C4-2B (cell line): Measurements from ENCODE around the gene FLRT1.

Experiments
- H3K27ac ChIP-seq: fragments of 450-650 bp; 2 replicates; pipeline ENCODE4 v1.5.1; 2017
- CTCF ChIP-seq: fragments of 450-650 bp; conservative IDR thresholded peaks from 2 replicates; pipeline ENCODE4 v1.5.1; 2017; ENCODE audit warnings: mild to moderate bottlenecking
- ZFX ChIP-seq: fragments of 450-650 bp; IDR thresholded peaks from 2 replicates; pipeline ENCODE4 v1.6.1; 2017

The FLRT1 gene

GRCh38 chr11:64007160-64007628, 28.5 kb upstream of the FLRT1 start:
- peak overlapping the region; percentile 20; the same call in 1 of the 2 replicates for H3K27ac ChIP-seq
- TF ChIP-seq CTCF (no peak), ZFX (no peak)

- H3K27ac ChIP-seq: peak overlapping the region; percentile 20; the same call in 1 of the 2 replicates
- TF ChIP-seq CTCF (no peak; the same call in 1 of the 2 replicates), ZFX (no peak)
Observed at GRCh38 chr11:64007629-64008282, 28.0 kb upstream of the FLRT1 start.

- H3K27ac ChIP-seq: peak overlapping the region; percentile 20; the same call in 1 of the 2 replicates
- TF ChIP-seq ZFX: no peak
- TF ChIP-seq CTCF: no peak
Observed at GRCh38 chr11:64008283-64008913, 27.3 kb upstream of the FLRT1 start.

- no peak for TF ChIP-seq ZFX
- TF ChIP-seq CTCF: no peak
- H3K27ac ChIP-seq: no peak overlapping the region
Observed at GRCh38 chr11:64008914-64009633, 26.7 kb upstream of the FLRT1 start.

- TF ChIP-seq ZFX: no peak
- no peak for TF ChIP-seq CTCF
- H3K27ac ChIP-seq: no peak overlapping the region
Observed at GRCh38 chr11:64009710-64010109, 26.0 kb upstream of the FLRT1 start.

GRCh38 chr11:64010783-64011182, 24.9 kb upstream of the FLRT1 start:
- TF ChIP-seq ZFX: no peak
- TF ChIP-seq CTCF: no peak
- H3K27ac ChIP-seq: no peak overlapping the region

GRCh38 chr11:64011371-64011770, 24.4 kb upstream of the FLRT1 start:
- TF ChIP-seq ZFX: no peak
- TF ChIP-seq CTCF: no peak
- H3K27ac ChIP-seq: no peak overlapping the region
